ENCODE results near the gene PAFAH1B2.

DNA sequence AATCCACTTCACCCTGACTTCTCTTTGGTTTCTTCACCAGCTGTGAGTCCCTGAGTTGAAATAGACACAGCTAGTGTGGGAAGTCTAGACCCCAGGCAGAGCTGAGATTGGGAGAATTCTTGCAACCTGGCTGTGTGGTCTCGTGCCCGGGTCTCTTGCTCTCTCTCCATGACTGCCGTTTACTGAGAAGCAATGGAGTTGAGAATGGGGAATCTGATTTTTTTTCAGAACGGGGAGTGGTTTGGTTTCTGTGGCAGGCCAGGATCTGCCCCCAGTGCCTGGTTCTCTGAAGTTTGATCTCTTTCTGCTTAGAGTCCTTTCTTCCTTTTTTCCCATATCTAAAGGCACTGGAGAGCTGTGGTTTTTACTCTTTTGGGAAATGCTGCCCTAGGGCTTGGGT, 35.9 kb downstream of the PAFAH1B2 start:
- TF ChIP-seq, protein P1, sequence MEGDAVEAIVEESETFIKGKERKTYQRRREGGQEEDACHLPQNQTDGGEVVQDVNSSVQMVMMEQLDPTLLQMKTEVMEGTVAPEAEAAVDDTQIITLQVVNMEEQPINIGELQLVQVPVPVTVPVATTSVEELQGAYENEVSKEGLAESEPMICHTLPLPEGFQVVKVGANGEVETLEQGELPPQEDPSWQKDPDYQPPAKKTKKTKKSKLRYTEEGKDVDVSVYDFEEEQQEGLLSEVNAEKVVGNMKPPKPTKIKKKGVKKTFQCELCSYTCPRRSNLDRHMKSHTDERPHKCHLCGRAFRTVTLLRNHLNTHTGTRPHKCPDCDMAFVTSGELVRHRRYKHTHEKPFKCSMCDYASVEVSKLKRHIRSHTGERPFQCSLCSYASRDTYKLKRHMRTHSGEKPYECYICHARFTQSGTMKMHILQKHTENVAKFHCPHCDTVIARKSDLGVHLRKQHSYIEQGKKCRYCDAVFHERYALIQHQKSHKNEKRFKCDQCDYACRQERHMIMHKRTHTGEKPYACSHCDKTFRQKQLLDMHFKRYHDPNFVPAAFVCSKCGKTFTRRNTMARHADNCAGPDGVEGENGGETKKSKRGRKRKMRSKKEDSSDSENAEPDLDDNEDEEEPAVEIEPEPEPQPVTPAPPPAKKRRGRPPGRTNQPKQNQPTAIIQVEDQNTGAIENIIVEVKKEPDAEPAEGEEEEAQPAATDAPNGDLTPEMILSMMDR (IDR thresholded peaks at IDR 0.05) = no peak
- TF ChIP-seq POLR2A (IDR thresholded peaks at IDR 0.05) (no peak), EP300 (IDR thresholded peaks at IDR 0.05) (no peak), POLR2AphosphoS5 (IDR thresholded peaks at IDR 0.05) (no peak)

Data from stomach (tissue), 4 donors.